Activated CD8-positive, alpha-beta memory T cell treated with anti-CD3 and anti-CD28 coated beads, Interleukin-2, amount 50 U/mL, for 1 hour (primary cell): ENCODE results near the gene CD80.

ENCODE experiments used
- DNase-seq: peaks from one replicate; pipeline ENCODE4 v3.0.0-alpha.2; 2020; ENCODE audit errors: extremely low read depth

Gene CD80

DNA sequence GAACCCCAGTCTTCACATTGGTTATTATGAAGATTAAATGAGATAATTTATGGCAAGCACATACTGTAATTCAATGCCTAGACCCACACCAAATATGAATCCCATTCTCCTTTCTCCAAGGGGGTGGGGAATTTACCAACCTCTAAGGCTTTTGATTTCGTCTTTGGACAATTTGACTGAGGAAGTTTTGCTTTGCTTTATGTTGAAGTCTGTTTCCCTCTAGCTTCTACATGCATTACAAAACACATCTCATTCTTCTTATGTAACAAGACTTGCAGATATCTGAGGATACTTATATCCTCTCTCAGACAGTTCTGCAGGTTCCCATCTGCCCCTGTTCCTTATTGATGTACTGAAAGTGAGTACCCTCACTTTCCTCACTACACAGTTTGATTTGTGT lies 12.2 kb downstream of the CD80 start:
- DNase-seq: no peak

DNA sequence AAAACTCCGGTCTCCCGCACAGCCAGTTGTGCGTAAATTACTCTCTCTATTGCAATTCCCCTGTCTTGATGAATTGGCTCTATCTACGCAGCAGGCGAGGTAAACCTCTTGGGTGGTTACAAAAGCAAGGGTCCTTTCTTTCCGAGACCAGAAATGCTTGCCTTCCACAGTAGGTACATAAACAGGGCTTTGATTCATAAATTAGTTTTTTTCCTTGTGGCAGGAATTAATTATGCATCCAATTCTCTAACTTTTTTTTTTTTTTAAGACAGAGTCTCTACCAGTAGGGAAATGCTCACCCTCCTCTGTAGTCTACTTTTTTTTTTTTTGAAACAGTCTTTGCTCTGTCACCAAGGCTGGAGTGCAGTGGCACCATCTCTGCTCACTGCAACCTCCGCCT lies 16.3 kb downstream of the CD80 start:
- no peak for DNase-seq

DNA sequence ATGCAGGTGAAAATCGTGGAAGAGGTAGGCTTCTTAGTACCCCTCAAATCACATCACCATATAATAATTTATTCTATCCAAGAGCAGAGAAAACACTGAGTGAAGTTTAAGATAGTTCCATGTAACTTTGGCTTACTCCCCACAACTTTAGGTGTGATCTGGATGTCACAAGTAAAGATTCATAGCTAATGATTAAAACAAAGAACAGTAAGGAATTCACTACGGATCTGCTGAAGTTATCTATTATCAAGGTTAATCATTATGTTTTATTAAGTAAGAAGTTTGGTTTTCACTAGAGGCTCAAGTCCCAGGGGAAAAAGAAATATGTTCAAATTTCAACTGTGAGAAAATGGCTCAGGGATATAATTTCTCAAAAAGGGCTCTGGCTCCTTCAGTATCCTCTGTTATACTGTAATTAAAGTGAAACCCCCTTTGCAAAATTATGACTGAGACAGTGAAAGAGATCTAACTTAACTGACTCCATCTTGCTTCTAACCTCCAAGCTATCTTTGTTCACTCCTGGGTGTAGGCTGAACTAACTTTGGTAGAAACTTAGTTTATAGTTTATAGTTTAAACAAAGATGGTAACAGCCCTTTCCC lies 17.1 kb downstream of the CD80 start:
- DNase-seq: no peak

DNA sequence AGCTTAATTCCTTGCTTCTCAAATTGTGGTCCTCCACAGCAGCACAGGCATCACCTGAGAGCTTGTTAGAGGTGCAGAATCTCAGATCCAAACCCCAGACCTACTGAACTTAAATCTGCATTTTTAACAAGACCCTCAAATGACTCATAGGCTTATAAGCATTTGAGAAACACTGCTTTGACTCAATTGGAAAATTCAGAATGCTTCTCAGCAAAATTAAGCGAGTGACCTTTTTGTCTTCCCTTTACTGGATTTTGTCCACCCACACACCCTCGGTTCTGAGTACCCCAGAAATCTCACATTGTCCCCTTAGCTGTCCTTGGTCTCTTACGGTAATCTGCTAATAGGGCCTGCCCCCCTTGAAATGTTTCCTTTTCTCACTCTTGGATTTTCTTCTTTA lies 17.9 kb downstream of the CD80 start:
- no peak for DNase-seq

DNA sequence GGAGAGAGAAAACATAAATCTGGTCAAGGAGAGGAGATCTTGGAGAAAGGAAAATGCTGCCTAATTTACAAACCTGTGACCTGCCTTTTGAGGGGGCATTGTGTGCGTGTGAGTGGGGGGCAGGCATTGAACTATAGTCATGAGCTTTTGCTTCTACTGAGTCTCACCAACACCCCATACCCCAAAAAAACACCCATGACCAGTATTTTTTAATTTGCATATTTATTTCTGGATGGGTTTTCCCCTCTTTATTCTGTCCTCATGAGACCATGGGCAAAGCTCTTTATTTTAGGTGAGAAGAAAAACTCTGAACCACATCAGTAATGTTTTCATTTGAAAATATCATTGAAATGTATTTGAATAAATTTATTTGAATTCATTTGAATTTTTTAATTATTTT lies 20.6 kb downstream of the CD80 start:
- no peak for DNase-seq

DNA sequence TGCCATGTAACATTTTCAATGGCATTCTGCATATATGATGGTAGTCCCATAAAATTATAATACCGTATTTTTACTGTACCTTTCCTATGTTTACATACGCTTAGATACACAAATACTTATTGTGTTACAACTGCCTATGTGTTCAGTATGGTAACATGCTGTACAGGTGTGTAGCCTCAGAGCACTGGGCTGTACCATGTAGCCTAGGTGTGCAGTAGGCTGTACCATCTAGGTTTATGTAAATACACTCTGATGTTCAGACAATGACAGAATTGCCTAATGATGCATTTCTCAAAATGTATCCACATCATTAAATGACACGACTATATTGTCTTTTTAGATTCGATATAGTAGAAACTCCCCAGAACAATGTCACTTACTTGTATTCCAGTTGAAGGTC lies 22.7 kb downstream of the CD80 start:
- DNase-seq: no peak

DNA sequence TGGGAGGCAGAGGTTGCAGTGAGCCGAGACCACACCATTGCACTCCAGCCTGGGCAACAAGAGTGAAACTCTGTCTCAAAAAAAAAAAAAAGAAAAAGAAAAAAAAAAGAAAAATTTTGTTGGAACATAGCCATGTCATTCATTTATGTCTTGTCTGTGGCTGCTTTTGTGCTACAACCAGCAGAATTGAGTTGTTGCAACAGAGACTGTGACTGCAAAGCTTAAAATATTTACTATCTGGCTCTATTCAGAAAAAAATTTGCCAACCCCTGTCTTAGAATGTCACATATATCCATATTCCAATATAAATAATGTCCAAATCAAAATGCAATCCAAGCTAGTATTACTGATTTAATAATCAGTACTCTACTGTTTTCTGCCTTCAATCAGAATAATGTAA lies 25.1 kb downstream of the CD80 start:
- DNase-seq: no peak

DNA sequence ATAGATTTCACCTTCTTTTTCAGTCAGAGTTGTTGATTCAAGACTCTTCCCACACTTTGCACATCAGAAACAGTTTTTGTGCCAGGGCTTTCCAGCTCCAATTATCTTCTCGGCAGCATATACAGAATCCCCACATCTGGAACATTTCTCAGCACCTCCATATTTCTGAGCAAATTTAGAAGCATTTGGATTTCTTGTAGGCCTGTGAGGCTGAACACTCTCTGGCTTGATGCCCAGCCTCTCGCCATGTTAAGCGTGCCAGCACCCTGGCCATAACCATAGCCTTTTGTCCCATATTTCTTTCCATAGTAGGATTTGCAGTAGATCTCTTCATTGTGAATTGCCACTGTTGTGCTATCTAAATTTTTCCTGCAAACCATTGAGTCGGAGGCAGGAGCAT lies 28.3 kb downstream of the CD80 start:
- no peak for DNase-seq

DNA sequence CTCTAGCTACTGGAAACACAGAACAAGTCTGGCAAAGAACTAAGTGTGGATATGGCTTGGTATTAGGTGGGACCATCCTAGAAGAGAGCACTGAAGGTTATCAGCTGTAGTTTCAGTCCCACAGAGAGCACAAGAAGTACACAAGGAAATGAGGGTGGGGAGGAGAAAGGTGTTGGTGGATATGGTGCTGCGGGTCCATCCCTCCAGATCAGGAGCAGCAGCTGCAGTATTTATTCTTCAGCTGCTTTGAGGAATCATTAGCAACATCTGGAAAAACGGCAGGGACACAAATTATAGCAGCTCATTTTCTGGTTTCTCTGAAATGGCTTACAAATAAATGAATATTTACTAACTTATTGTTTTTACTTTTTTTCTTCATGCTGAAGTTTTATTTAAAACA lies 29.0 kb downstream of the CD80 start:
- no peak for DNase-seq

DNA sequence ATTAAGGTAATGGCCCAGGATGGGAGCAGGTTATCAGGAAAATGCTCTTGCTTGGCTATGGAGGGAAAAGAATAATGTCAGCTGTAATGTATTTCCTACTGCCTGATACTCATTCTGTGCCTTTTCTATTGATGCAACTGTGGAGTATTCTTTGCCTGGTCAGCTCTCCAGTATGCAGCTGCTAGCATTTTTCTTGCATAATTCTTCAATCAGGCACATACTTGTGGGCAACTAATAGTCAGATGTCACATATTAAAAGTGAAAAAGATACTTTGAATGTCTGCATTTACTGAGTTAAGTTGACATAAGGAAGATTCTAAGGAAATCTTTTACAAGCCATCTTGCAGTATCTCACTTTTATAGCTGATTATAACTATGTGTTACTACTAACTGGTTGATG lies 29.5 kb downstream of the CD80 start:
- DNase-seq: no peak

DNA sequence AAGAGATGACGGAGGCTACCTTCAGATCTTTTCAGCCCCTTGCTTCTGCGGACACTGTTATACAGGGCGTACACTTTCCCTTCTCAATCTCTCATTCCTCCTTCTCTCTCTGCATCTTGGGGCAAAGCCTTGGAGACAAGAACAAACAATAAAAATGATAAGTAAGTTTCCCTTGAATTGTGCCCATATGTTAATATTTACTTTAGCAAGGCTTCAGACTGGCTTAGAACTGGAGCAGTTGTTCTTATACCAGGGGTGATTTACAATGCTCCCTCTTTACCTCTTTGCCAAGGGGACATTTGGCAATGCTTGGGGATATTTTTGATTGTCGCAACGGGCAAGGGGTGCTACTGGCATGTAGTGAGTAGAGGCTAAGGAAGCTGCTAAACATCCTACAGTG lies 31.7 kb downstream of the CD80 start:
- no peak for DNase-seq

DNA sequence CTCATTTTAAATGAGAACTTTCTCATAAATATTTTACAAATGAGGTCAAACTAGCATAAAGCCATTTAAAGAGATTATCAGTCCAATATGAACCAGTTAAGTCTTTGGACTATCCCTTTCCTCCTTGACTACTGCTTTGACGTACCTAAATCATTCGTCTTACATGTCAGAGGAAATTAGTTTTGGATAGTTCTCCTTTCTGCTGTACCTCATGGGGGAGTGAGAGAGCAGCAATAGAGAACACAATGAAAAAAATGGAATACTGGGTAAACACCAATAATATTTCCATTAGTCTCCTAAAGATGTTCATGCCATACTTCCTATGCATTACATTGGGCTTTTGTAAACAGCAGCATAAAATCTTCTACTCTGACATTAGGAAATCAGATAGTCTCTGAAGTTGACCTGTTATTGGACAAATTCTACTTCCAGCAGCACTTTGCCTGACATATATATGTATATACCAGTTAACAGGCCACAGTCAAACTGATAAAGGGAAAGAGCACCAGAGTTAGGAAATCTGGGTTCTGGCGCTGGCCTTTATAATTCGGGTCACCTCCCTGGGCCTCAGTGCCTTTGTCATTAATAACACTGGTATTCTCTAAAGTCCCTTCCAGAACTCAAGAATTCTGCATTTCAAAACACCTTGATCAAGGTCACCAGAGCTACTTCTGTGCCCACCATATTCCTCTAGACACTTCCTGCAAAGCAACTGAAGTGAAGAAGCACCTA lies 34.3 kb downstream of the CD80 start:
- DNase-seq: no peak

DNA sequence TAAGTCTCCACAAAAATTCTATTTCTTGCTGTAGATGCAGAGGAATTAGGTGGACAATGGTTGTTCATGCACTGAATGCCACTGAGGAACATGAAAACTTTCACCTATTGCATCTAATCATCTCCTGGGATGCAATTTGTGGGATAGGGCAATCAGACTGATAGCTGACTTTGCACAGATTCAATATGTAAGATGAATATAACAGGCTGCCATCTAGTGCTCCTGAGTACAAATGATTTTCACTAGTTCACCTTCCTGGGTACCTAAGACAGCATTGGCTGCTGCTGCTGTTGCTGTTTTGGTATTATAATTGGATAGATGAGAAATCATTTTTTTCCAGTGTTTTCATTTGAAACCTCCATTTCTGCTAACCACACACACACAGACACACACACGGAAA lies 41.4 kb downstream of the CD80 start:
- no peak for DNase-seq

DNA sequence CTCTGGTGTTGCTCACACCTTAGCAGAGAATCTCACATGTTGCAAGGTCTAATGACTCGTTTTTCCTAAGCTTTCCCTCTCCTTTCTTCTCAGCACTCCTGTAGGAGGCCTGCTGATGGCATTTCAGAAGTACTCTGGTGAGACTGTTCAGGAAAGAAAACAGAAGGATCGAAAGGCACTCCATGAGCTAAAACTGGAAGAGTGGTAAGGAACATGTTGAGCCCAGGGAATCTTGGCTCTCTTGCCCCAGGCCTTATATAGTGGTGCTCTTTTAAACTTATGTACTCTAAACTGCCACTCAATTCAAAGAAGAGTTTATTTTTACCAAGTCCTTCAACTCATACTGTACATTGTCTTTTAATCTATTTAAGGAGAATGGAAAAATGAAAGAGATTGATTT lies 42.3 kb downstream of the CD80 start:
- DNase-seq: no peak

DNA sequence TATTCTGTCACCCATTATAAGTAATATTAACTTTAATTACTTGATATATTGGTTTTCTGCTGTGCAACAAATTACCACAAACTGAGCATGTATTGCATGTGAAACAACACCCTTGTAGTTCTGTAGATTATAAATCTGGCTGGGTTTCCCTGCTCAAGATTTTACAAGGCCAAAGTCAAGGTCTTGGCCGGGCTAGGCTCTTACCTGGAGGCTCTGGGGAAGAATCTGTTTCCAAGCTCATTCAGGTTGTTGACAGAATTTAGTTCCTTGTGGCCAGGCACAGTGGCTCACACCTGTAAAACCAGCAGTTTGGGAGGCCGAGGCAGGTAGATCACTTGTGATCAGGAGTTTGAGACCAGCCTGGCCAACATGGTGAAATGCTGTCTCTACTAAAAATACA lies 44.8 kb downstream of the CD80 start:
- no peak for DNase-seq

DNA sequence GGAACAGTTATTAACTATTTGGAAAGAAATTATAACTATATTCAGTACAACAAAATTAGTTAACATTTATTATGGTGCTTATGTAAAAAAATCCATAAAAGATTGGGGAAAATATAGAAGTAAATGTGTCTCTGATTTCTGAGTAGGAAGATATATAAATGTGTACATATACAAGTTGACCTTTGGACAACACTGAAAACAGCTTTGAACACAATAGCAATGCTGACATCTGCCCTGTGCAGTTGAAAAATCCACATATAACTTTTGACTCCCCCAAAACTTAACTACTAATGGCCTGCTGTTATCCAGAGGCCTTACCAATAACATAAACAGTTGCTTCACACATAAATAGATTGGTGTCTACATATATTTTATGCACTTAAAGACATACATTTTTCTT lies 48.7 kb downstream of the CD80 start:
- no peak for DNase-seq

DNA sequence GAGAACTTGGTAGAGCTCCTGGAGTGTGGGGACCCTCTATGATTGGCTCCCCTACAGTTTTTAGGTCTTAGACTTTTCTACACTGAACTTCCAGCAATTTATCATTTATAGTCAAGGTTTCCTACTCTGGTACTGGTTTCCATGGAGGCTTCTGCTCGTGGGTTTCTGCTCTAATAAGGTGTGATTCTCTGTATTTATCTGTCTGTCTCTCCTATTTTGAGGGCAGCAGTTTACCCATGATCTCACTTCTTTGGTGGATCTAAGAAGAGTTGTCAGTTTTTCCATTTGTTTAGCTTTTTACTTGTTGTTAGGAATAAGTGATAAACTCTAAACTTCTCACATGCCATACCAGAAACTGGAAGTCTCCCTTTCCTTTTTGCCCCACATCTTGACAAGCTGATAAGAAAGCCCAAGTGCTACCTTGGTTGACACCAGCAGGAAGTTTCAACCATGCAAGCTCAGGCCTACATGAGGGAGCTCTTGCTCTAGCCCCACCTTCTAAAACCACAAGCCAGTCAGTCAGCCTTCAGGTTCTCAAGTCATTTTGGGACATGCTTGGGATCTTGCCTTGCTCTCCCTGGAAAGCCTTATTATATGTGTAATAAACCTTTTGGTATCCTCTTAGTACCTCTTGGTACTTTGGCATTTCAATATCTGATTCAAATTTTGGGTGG lies 51.1 kb downstream of the CD80 start:
- no peak for DNase-seq

DNA sequence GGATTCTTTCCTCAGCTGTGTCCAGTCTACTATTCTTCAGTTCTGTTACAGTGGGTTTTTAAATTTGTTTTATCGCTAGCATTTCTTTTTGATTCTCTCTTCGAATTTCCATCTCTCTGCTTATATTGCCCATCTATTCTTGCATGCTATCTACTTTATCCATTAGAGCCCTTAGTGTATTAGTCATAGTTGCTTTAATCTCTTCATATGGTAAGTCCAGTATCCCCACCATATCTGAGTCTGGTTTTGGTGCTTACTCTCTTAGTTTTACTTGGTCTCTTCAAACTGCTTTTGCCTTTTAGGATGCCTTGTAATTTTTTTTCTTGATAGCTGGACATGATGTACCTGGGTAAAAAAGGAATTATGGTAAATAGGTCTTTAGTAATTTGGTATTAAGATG lies 52.0 kb downstream of the CD80 start:
- no peak for DNase-seq

DNA sequence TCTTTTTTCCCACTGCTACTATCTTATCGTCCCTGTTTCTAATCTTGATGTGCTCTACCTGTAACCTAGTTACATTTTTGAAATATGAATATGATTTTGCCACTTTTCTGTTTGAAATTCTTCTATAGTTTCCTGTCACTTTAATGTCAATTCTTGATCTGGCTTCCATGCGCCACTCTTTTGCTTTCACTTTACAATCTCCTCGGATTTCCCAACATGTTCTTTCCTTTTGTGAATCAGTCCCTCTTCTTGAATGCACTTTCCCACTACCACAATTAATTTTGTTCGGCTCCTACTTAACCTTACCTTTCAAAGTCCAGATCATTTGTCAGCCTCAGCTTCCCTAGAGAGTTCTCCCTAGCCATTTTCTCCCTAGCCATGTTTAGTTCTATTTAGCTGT lies 52.8 kb downstream of the CD80 start:
- DNase-seq: no peak

DNA sequence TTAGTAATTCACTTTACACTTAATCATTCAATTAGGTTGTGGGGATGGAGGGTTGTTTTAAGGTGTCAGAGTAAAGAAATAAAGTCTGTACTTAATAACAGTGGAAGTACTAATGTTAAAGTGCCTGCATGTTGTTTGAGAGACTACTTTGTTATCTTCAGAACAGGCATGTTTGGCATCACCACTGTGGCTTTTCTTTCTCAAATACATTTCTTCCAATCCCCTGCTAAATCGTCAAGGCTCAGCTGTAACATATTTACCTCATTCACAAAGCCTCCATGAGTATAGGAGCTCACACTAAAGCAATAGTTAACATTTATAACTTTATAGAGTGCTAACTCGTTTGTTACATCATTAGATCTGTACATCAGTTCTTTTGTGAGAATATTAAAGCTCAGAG lies 58.5 kb downstream of the CD80 start:
- DNase-seq: no peak

DNA sequence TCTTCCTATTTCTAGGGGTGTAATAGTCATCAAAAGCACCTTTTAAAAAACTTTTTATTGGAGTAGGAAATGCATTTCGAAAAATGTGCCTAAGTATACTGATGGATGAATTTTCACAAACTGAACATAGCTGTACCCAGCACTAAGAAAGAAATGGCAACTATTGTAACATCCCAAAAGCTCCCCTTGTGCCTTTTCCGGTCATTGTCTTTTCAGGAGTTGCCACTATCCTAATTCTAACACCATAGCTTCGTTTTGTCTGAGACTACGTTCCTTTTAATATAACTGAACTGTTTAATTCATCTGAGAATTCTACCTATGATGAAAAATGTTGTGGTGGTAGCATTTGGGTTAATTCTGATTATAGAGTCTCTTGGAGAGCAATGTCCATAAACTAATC lies 59.1 kb downstream of the CD80 start:
- no peak for DNase-seq

DNA sequence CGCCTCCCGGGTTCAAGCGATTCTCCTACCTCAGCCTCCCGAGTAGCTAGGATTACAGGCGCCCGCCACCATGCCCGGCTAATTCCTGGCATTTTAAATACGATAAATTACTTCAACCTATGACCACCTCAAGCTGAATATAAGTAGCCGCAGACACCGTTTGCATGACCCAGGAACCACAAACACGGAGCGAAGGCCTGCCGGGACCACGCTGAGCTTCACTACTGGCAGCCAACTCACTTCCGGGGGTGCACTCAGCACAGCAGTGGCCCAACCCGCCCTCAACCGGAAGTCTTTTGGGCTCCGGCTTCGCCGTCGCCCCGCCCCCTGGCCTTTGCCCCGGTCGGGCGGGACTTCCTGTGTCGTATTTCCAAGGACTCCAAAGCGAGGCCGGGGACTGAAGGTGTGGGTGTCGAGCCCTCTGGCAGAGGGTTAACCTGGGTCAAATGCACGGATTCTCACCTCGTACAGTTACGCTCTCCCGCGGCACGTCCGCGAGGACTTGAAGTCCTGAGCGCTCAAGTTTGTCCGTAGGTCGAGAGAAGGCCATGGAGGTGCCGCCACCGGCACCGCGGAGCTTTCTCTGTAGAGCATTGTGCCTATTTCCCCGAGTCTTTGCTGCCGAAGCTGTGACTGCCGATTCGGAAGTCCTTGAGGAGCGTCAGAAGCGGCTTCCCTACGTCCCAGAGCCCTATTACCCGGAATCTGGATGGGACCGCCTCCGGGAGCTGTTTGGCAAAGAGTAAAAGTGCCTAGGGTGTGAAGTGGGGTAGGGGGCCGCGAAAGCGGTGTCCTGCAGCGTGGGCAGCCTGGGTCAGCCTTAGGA lies 61.0 kb downstream of the CD80 start, which contains the start of gene TIMMDC1:
Gene TIMMDC1 (plus strand): TSS at position 362 of the 826 bp plus-strand sequence. CDS start 187 bp downstream, at position 549.
- peak; percentile 96 for DNase-seq

DNA sequence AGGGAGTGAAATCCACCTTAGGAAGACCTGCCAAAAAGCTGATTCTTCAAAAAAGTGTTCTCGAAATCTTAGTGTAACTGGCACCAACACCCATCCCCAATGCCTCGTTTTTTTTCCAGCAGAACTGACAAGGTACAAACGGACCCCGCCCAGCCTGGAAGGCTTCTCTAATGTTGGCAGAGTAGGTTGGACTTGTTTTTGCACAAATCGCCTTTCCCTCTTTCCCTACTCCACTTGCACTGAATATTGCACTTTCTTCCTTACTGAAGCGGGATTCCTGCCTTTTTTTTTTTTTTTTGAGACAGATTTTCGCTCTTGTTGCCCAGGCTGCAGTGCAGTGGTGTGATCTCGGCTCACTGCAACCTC lies 61.6 kb downstream of the CD80 start:
- DNase-seq: no peak
